ENCODE results near the gene PRKCE. TPM values are rescaled to one million over a fixed set of nuclear protein-coding genes. Genes with fewer than 3 reads are reported as not detected.
A peak's percentile ranks its signal among the peaks of the same experiment; 100 is the strongest.

The PRKCE gene
- total RNA-seq, 2 donors from 2014 or later: 7.2 to 25.4 TPM

GRCh38 chr2:46188041-46188716 is 536.7 kb downstream of the PRKCE start:
- H3K4me3 ChIP-seq: no peak overlapping the region
- H3K36me3 ChIP-seq: no peaks in the 10 kb centered on the region
- H3K9me3 ChIP-seq: no peaks in the 10 kb centered on the region
- H3K4me1 ChIP-seq (replicated peaks): no peaks in the 10 kb centered on the region
- H3K27ac ChIP-seq: peak overlapping the region in 1 of 2 donors; percentile 69
- no peak for TF ChIP-seq POLR2A (IDR thresholded peaks at IDR 0.05)
- no peak for TF ChIP-seq POLR2AphosphoS5 (IDR thresholded peaks at IDR 0.05)
- TF ChIP-seq, protein P1, sequence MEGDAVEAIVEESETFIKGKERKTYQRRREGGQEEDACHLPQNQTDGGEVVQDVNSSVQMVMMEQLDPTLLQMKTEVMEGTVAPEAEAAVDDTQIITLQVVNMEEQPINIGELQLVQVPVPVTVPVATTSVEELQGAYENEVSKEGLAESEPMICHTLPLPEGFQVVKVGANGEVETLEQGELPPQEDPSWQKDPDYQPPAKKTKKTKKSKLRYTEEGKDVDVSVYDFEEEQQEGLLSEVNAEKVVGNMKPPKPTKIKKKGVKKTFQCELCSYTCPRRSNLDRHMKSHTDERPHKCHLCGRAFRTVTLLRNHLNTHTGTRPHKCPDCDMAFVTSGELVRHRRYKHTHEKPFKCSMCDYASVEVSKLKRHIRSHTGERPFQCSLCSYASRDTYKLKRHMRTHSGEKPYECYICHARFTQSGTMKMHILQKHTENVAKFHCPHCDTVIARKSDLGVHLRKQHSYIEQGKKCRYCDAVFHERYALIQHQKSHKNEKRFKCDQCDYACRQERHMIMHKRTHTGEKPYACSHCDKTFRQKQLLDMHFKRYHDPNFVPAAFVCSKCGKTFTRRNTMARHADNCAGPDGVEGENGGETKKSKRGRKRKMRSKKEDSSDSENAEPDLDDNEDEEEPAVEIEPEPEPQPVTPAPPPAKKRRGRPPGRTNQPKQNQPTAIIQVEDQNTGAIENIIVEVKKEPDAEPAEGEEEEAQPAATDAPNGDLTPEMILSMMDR (IDR thresholded peaks at IDR 0.05): no peak
- 68% methylated on average over 7 of the region's 7 CpGs for WGBS
- intact Hi-C loops (cut with DNase I): no loop called here
- H3K27me3 ChIP-seq (replicated peaks; ENCODE audit: insufficient read depth): no peaks in the 10 kb centered on the region
- no peak for DNase-seq (ENCODE audit: low spot score)

DNA sequence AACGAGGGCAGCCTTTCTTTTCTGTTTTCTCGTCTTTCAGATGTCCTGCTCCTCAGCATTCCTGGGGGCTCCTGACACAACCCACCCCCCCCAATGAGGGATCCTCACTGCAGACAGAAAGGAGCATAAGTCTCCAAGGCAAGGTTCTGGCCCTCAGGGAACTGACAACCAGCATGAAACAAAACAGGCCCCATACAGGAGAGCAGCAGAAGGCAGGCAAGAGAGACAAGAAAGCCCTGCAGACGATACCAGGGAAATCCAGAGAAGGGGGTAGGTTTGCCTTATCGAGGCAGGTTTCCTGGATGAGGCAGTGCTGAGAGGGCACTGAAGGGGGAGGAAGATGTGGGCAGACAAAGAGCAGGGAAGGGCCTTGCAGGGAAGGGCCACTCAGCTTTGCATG is 541.9 kb downstream of the PRKCE start:
- intact Hi-C loops (cut with DNase I): no loop called here

DNA sequence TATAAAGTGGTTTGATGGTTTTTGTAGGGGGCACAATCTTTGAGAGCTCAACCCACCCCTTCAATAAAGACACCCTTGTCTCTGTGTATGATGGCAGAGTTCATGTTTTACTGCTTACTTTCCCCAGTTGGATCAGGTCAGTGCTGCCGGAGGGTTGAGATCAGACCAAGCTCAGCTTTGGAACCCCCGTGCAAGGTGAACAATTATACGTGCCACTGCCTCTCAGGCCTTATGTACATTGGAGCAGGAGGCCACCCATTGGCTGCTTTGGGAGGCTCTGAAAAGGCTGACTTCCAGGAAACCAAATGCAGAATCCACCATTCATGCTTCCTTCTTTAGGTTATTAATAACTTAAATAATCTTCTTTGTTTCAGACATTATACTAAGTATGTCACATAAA is 542.4 kb downstream of the PRKCE start:
- no peak overlapping the region for H3K4me3 ChIP-seq

More for the DNA sequence above, 541.9 kb downstream of the PRKCE start:
- H3K9me3 ChIP-seq: no peaks in the 10 kb centered on the region
- H3K36me3 ChIP-seq: no peaks in the 10 kb centered on the region
- no peak for DNase-seq (ENCODE audit: low spot score)
- TF ChIP-seq POLR2A (IDR thresholded peaks at IDR 0.05) (no peak), POLR2AphosphoS5 (IDR thresholded peaks at IDR 0.05) (no peak)
- TF ChIP-seq, protein P1 (IDR thresholded peaks at IDR 0.05): no peak
- no peak overlapping the region for H3K4me3 ChIP-seq
- 81% methylated on average over 4 of the region's 4 CpGs for WGBS
- H3K27me3 ChIP-seq (replicated peaks; ENCODE audit: insufficient read depth): no peaks in the 10 kb centered on the region
- H3K4me1 ChIP-seq (replicated peaks): no peaks in the 10 kb centered on the region
- no peak overlapping the region for H3K27ac ChIP-seq

DNA sequence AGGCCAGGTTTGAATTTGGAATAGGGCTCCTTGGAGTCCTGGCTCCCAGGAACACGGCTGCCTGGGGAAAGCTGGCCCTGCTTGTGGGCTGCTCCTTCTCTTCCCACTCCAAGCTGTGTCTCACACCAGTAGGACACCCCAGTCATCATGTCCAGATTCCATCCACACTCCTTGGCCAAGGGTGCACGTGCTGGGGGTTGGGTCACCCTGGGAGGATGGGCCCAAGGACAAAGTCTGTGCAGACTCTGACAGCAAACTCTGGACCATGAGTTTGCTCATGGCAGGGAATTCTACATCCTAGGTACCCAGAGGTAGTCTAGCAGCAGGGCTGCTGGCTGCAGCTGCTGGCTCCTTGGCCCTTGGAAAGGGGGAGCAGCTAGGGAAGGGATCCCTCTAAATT is 543.4 kb downstream of the PRKCE start:
- Histone ChIP-seq H3K27ac (no peak overlapping the region), H3K36me3 (no peaks in the 10 kb centered on the region), H3K9me3 (no peaks in the 10 kb centered on the region), H3K4me1 (replicated peaks) (no peaks in the 10 kb centered on the region), H3K4me3 (no peak overlapping the region), H3K27me3 (replicated peaks; ENCODE audit: insufficient read depth) (no peaks in the 10 kb centered on the region)
- intact Hi-C loops (cut with DNase I): no loop called here
- TF ChIP-seq, protein P1 (IDR thresholded peaks at IDR 0.05): no peak
- TF ChIP-seq POLR2A (IDR thresholded peaks at IDR 0.05) (no peak), POLR2AphosphoS5 (IDR thresholded peaks at IDR 0.05) (no peak)
- 84% methylated on average over 2 of the region's 2 CpGs for WGBS
- DNase-seq (ENCODE audit: low spot score): no peak

More for the DNA sequence above, 542.4 kb downstream of the PRKCE start:
- TF ChIP-seq, protein P1 (IDR thresholded peaks at IDR 0.05): no peak
- TF ChIP-seq POLR2A (IDR thresholded peaks at IDR 0.05) (no peak), POLR2AphosphoS5 (IDR thresholded peaks at IDR 0.05) (no peak)
- Histone ChIP-seq H3K4me1 (replicated peaks) (no peaks in the 10 kb centered on the region), H3K27ac (no peak overlapping the region), H3K27me3 (replicated peaks; ENCODE audit: insufficient read depth) (no peaks in the 10 kb centered on the region), H3K9me3 (no peaks in the 10 kb centered on the region), H3K36me3 (no peaks in the 10 kb centered on the region)
- intact Hi-C loops (cut with DNase I): no loop called here
- WGBS: 92% methylated on average over 3 of the region's 3 CpGs
- no peak for DNase-seq (ENCODE audit: low spot score)

GRCh38 chr2:46195819-46196218 is 544.3 kb downstream of the PRKCE start:
- 83% methylated on average over 10 of the region's 10 CpGs for WGBS
- no peak overlapping the region for H3K4me3 ChIP-seq
- no peaks in the 10 kb centered on the region for H3K9me3 ChIP-seq
- TF ChIP-seq POLR2A (IDR thresholded peaks at IDR 0.05): no peak
- no peak for TF ChIP-seq POLR2AphosphoS5 (IDR thresholded peaks at IDR 0.05)
- TF ChIP-seq, protein P1 (IDR thresholded peaks at IDR 0.05): no peak
- no peaks in the 10 kb centered on the region for H3K27me3 ChIP-seq (replicated peaks; ENCODE audit: insufficient read depth)
- no peaks in the 10 kb centered on the region for H3K4me1 ChIP-seq (replicated peaks)
- no peak for DNase-seq (ENCODE audit: low spot score)
- intact Hi-C loops (cut with DNase I): no loop called here
- no peaks in the 10 kb centered on the region for H3K36me3 ChIP-seq
- H3K27ac ChIP-seq: no peak overlapping the region
